ENCODE results near the gene IL18.
"Not testable (repeated sequence)": the region's sequence is repeated elsewhere in the genome, so short reads cannot be mapped to it uniquely, and the experiment has no call there.

The IL18 gene

GRCh38 chr11:112118176-112118575, 45.7 kb downstream of the IL18 start:
- DNase-seq (ENCODE audit: low spot score), result no peak

GRCh38 chr11:112115386-112115785, 48.5 kb downstream of the IL18 start:
- DNase-seq (ENCODE audit: low spot score), result no peak

- DNase-seq (ENCODE audit: low spot score), result no peak
Measured at GRCh38 chr11:112114460-112114859, 49.4 kb downstream of the IL18 start.

GRCh38 chr11:112113539-112114457, 50.1 kb downstream of the IL18 start:
- peak; percentile 60 for DNase-seq (ENCODE audit: low spot score)

GRCh38 chr11:112106070-112106469, 57.8 kb downstream of the IL18 start:
- DNase-seq (ENCODE audit: low spot score), result no peak

- no peak for DNase-seq (ENCODE audit: low spot score)
Measured at GRCh38 chr11:112103446-112103845, 60.4 kb downstream of the IL18 start.

- DNase-seq (ENCODE audit: low spot score), result no peak
Measured at GRCh38 chr11:112100462-112100861, 63.4 kb downstream of the IL18 start.

GRCh38 chr11:112097734-112098528, 66.0 kb downstream of the IL18 start:
- no peak for DNase-seq (ENCODE audit: low spot score)

GRCh38 chr11:112096194-112096593, 67.7 kb downstream of the IL18 start:
- DNase-seq (ENCODE audit: low spot score), result no peak

- DNase-seq (ENCODE audit: low spot score), result not testable (repeated sequence)
Measured at GRCh38 chr11:112095302-112095701, 68.6 kb downstream of the IL18 start.
